ENCODE data around the gene PDS5A.
"Not testable (repeated sequence)": the region's sequence is repeated elsewhere in the genome, so short reads cannot be mapped to it uniquely, and the experiment has no call there.

The PDS5A gene

GRCh38 chr4:39893693-39894072 is 84.0 kb downstream of the PDS5A start:
- DNase-seq, result no peak

DNA sequence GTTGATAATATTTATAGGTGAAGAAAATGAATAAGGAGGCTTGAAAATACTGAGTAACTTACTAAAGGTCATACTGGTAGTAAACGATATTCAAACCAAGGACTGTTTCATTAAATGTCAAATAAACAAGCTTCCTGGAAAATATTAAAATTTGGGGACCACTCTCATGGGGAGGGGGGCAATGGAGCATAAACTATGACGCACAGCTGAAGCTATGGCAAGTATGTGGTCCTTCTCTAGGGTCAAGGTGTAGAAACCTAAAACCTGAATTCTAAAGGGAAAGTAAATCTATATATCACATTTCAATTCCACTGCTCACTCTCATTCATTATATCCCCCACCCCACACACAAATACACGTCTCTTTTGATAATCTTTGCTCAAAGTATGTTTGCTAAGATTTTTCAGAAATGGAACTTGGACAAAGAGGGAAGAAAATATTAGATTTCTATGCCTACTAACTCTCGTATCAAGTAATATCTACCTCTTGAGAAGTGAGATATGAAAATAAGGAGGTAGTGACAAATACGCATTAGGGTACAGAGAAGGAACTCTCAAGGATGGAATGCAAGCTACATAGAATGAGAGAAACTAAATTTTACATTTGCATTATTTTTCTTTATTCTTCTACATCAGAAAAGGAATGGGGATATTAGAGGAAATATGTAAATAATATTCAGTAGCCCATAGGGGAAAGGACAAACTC is 84.6 kb downstream of the PDS5A start:
- DNase-seq, result no peak

DNA sequence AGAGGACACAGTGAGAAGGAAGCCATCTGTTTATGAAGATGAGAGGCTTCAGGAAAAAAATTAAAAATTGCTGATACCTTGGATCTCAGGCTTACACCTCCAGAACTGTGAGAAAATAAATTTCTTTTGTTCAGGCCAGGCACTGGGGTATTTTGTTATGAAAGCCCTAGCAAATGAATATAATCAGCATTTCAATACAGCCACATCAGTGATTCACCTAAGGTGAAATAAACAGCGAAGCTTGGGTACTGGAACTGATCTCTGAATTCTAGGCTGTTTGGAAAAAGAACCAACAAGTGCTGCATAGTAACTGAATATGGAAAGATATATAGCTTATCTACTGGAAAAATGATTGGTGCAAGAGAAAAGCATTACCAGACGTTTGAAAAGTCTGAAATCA is 88.5 kb downstream of the PDS5A start:
- DNase-seq, result no peak

GRCh38 chr4:39888541-39888940 is 89.2 kb downstream of the PDS5A start:
- DNase-seq, result no peak

- no peak for DNase-seq
Observed at GRCh38 chr4:39883646-39884045, 94.1 kb downstream of the PDS5A start.

GRCh38 chr4:39881789-39882188 is 95.9 kb downstream of the PDS5A start:
- DNase-seq, result no peak

- DNase-seq, result no peak
Observed at GRCh38 chr4:39877971-39878370, 99.7 kb downstream of the PDS5A start.

GRCh38 chr4:39873823-39874222 is 103.9 kb downstream of the PDS5A start:
- no peak for DNase-seq

GRCh38 chr4:39865280-39865679 is 112.4 kb downstream of the PDS5A start:
- no peak for DNase-seq

- DNase-seq, result no peak
Observed at GRCh38 chr4:39864391-39864790, 113.3 kb downstream of the PDS5A start.

DNA sequence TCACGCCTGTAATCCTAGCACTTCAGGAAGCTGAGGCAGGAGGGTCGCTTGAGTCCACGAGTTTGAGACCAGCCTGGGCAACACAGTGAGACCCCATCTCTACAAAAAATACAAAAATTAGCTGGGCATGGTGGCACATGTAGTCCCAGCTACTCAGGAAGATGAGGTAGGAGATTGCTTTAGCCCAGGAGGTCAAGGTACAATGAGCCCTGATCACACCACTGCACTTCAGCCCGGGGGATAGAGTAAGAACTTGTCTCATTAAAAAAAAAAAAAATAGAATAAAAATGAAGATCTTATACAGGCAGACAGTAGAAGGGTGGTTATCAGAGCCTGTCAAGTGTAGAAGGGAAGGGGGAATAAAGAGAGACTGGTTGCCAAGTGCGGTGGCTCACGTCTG is 116.9 kb downstream of the PDS5A start:
- DNase-seq, result no peak

- DNase-seq, result no peak
Observed at GRCh38 chr4:39855909-39856512, 121.7 kb downstream of the PDS5A start.

DNA sequence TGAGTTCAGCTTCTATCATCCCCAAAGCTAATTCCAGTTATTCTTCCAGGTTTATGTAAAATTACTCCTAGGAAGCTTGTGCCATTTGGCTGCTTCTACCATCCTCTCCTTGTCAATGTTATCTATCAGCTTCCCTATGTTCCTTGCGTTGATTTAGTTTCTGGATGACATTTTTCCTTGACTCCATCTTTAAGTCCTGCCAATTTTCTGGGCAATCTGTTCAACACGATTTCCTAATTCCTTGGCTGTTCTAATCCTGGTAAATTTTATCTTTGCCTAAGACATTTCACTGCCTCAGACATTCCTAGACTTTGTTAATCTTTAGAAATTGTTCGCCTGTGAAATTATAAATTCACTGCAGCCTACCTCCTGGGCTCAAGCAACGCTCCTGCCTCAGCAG is 125.1 kb downstream of the PDS5A start:
- no peak for DNase-seq

DNA sequence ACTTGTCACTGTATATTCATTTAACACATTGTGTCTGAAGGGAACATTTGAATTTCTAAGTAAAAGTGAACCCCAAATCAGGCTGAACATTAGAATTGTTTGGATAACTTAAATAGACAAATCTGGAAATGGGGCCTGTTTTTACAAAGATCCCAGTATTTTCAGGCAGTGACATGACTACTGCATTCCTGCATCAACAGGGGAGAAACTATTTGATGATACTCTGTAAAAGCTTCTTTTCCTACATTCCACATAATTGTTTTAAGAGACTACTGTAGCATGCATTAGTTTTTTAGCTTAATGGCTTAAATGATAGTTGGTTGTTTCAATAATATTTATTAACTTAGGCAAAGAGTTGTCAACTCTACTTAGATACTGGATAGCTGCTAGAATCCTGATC is 127.0 kb downstream of the PDS5A start:
- DNase-seq, result no peak

GRCh38 chr4:39846705-39847104 is 131.0 kb downstream of the PDS5A start:
- DNase-seq, result no peak

DNA sequence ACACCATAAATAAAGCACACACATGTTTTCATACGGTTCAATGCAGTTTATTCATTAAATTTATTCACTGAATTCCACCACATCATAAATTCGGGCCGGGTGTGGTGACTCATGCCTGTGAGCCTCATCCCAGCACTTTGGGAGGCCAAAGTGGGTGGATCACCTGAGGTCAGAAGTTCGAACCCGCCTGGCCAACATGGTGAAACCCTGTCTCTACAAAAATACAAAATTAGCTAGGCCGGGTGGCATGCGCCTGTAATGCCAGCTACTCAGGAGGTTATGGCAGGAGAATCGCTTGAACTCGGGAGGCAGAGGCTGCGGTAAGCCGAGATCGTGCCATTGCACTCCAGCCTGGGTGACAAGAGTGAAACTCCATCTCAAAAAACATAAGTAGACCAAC is 131.6 kb downstream of the PDS5A start:
- DNase-seq, result no peak

DNA sequence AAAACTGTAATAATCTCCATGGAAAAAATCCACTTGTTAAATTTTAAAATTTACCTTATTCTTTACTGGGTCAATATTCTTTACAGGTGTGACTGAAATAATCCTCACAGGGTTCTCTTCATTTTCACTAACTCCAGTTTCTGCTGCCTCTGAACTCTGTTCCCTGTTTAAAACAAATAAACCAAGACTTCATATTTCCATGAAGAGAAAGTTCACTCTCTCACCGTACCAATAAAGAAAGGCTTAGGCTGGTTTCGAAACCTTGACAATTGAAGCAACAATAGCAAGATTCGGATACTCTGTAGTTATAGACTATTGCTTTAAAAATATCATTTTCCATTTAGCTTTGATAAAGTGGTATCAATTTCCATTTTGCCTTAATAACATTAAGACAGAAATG is 135.8 kb downstream of the PDS5A start:
- DNase-seq, result no peak

DNA sequence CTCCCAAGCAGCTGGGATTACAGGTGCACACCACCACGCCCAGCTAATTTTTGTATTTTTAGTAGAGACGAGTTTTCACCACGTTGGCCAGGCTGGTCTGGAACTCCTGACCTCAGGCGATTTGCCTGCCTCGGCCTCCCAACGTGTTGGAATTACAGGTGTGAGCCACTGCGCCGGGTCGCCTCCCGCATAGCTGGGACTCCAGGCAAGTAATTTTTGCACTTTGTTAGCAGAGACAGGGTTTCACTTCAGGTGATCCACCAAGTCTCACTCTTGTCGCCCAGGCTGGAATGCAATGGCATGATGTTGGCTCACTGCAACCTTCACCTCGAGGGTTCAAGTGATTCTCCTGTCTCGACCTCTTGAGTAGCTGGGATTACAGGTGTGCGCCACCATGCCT is 137.2 kb downstream of the PDS5A start:
- not testable (repeated sequence) for DNase-seq

- no peak for DNase-seq
Observed at GRCh38 chr4:39840027-39840426, 137.7 kb downstream of the PDS5A start.

DNA sequence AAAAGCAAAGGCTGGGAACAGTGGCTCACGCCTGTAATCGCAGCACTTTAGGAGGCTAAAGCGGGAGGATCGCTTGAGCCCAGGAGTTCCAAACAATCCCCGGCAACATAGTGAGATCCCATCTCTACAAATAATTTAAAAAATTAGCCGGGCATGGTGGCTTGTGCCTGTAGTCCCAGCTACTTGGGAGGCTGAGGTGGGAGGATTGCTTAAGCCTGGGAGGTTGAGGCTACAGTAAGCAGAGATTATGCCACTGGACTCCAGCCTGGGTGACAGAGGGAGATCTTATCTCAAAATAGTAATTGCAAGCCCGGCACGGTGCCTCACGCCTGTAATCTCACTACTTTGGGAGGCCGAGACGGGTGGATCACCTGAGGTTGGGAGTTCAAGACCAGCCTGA is 139.3 kb downstream of the PDS5A start:
- not testable (repeated sequence) for DNase-seq

GRCh38 chr4:39834269-39834668 is 143.4 kb downstream of the PDS5A start:
- DNase-seq, result no peak

DNA sequence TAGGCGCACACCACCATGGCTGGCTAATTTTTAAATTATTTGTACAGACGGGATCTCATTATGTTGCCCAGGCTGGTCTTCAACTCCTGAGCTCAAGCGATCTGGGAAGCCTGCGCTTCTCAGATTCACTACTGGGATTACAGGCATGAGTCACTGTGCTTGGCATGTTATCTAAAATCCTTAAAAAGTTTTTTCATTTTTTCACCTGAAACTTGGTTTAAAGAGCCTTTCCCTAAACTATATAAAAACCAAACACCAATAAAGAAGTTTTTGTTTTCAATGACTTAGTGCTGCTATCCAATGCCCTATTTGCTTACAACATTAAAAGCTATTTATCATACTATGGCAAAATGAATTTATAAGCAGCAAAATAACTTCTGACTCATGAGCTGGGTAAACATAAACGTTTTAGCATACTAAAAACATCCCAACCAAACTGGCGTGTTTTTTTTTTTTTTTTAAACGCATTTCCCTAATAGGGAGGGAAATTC is 151.9 kb downstream of the PDS5A start:
- no peak for DNase-seq

GRCh38 chr4:39825090-39825489 is 152.6 kb downstream of the PDS5A start:
- DNase-seq, result no peak

- no peak for DNase-seq
Observed at GRCh38 chr4:39823191-39823590, 154.5 kb downstream of the PDS5A start.

DNA sequence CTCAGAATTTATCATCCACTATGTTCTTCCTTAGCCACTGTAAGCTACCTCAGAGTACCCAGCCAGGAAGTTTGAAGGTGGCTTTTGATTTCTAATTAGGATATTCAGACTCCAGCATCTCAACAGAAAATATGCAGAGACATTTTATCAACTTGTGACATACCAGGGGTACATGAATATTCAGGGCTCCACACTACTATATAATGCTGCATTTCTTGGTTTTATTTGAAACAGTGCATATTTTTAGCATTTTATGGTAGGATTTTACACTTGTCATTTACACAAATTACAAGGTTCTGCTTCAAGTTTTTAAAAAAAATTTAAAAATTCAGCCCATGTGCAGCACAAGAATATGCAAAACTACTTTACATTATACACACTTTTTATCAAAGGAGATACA is 155.0 kb downstream of the PDS5A start:
- DNase-seq, result no peak
